ENCODE results near the gene PI4KA.

- no peak for TF ChIP-seq CTCF (IDR thresholded peaks at IDR 0.05)
- TF ChIP-seq POLR2A (IDR thresholded peaks at IDR 0.05): no peak
Measured at GRCh38 chr22:20798218-20798617, 60.4 kb downstream of the PI4KA start.
